Stomach smooth muscle (tissue), 2 donors: Measurements from ENCODE around the gene ARID3C.
A peak's percentile ranks its signal among the peaks of the same experiment; 100 is the strongest.

Source experiments
- H3K27ac ChIP-seq: one replicate; pipeline ENCODE4 v1.7.0; 2013; ENCODE audit warnings: mild to moderate bottlenecking, low read length, inconsistent platforms
- H3K27me3 ChIP-seq, 2 donors: one replicate each; pipeline ENCODE4 v1.7.0; 2013; ENCODE audit warnings: low read length in 2 of 2; ENCODE audit not compliant: insufficient read depth in 2 of 2, control insufficient read depth in 1 of 2
- H3K36me3 ChIP-seq, 2 donors: one replicate each; pipeline ENCODE4 v1.7.0; 2013; ENCODE audit warnings: low read length in 2 of 2; ENCODE audit not compliant: control insufficient read depth in 2 of 2, insufficient read depth in 2 of 2
- H3K4me1 ChIP-seq: one replicate; pipeline ENCODE4 v1.7.0; 2013; ENCODE audit warnings: low read length; ENCODE audit not compliant: control insufficient read depth, insufficient read depth
- H3K4me3 ChIP-seq, 2 donors: one replicate each; pipeline ENCODE4 v1.7.0; 2013; ENCODE audit warnings: low read length in 2 of 2
- H3K9ac ChIP-seq, 2 donors: one replicate each; pipeline ENCODE4 v1.7.0; 2013; ENCODE audit warnings: low read length in 2 of 2, mild to moderate bottlenecking in 1 of 2
- H3K9me3 ChIP-seq, 2 donors: one replicate each; pipeline ENCODE4 v1.7.0; 2013; ENCODE audit warnings: low read length in 2 of 2; ENCODE audit not compliant: control insufficient read depth in 2 of 2
- donor health status: healthy.
- donor health status: Pancreatic carcinoma.

The ARID3C gene

GRCh38 chr9:34584970-34585369 lies 43.9 kb downstream of the ARID3C start:
- peaks cover 14% of the 10 kb centered on the region for H3K4me1 ChIP-seq
- peaks cover 65% of the 10 kb centered on the region in 2 donors for H3K27me3 ChIP-seq
- no peaks in the 10 kb centered on the region for H3K36me3 ChIP-seq
- no peak overlapping the region for H3K9ac ChIP-seq
- no peak overlapping the region for H3K27ac ChIP-seq
- no peak overlapping the region for H3K4me3 ChIP-seq
- no peaks in the 10 kb centered on the region for H3K9me3 ChIP-seq

GRCh38 chr9:34582787-34583186 lies 46.1 kb downstream of the ARID3C start:
- no peaks in the 10 kb centered on the region for H3K36me3 ChIP-seq
- no peak overlapping the region for H3K4me3 ChIP-seq
- no peak overlapping the region for H3K9ac ChIP-seq
- H3K4me1 ChIP-seq, result peaks cover 13% of the 10 kb centered on the region
- peaks cover 65 to 67% of the 10 kb centered on the region in 2 donors for H3K27me3 ChIP-seq
- H3K27ac ChIP-seq, result no peak overlapping the region
- no peaks in the 10 kb centered on the region for H3K9me3 ChIP-seq

- Histone ChIP-seq H3K4me3 (no peak overlapping the region), H3K36me3 (no peaks in the 10 kb centered on the region), H3K9ac (no peak overlapping the region), H3K27ac (no peak overlapping the region), H3K9me3 (no peaks in the 10 kb centered on the region), H3K27me3 (peaks cover 61 to 63% of the 10 kb centered on the region in 2 donors), H3K4me1 (peaks cover 13% of the 10 kb centered on the region)
These were observed 47.5 kb downstream of the ARID3C start for GRCh38 chr9:34581318-34581717.

GRCh38 chr9:34580358-34580757 lies 48.5 kb downstream of the ARID3C start:
- H3K27me3 ChIP-seq, result peaks cover 52 to 61% of the 10 kb centered on the region in 2 donors
- H3K9ac ChIP-seq, result no peak overlapping the region
- no peaks in the 10 kb centered on the region for H3K9me3 ChIP-seq
- no peak overlapping the region for H3K4me3 ChIP-seq
- peaks cover 13% of the 10 kb centered on the region for H3K4me1 ChIP-seq
- H3K36me3 ChIP-seq, result no peaks in the 10 kb centered on the region
- H3K27ac ChIP-seq, result no peak overlapping the region

GRCh38 chr9:34579808-34580163 lies 49.1 kb downstream of the ARID3C start:
- H3K27me3 ChIP-seq, result peaks cover 47 to 56% of the 10 kb centered on the region in 2 donors
- H3K9ac ChIP-seq, result no peak overlapping the region
- H3K9me3 ChIP-seq, result no peaks in the 10 kb centered on the region
- no peaks in the 10 kb centered on the region for H3K36me3 ChIP-seq
- H3K27ac ChIP-seq, result no peak overlapping the region
- H3K4me1 ChIP-seq, result peaks cover 13% of the 10 kb centered on the region
- no peak overlapping the region for H3K4me3 ChIP-seq

- peaks cover 46 to 51% of the 10 kb centered on the region in 2 donors for H3K27me3 ChIP-seq
- no peak overlapping the region for H3K27ac ChIP-seq
- no peaks in the 10 kb centered on the region for H3K36me3 ChIP-seq
- no peaks in the 10 kb centered on the region for H3K9me3 ChIP-seq
- H3K4me3 ChIP-seq, result no peak overlapping the region
- H3K4me1 ChIP-seq, result peaks cover 13% of the 10 kb centered on the region
- H3K9ac ChIP-seq, result no peak overlapping the region
These were observed 49.6 kb downstream of the ARID3C start for GRCh38 chr9:34579104-34579807.

GRCh38 chr9:34578241-34579103 lies 50.4 kb downstream of the ARID3C start:
- peak overlapping the region in 1 of 2 donors; percentile 22 for H3K4me3 ChIP-seq
- H3K27ac ChIP-seq, result no peak overlapping the region
- no peaks in the 10 kb centered on the region for H3K36me3 ChIP-seq
- H3K9ac ChIP-seq, result no peak overlapping the region
- no peaks in the 10 kb centered on the region for H3K9me3 ChIP-seq
- H3K4me1 ChIP-seq, result peaks cover 13% of the 10 kb centered on the region
- peaks cover 43 to 46% of the 10 kb centered on the region in 2 donors for H3K27me3 ChIP-seq

GRCh38 chr9:34577400-34578240 lies 51.2 kb downstream of the ARID3C start:
- no peak overlapping the region for H3K9ac ChIP-seq
- no peaks in the 10 kb centered on the region for H3K36me3 ChIP-seq
- no peaks in the 10 kb centered on the region for H3K9me3 ChIP-seq
- peaks cover 13% of the 10 kb centered on the region for H3K4me1 ChIP-seq
- peak overlapping the region in 1 of 2 donors; percentile 22 for H3K4me3 ChIP-seq
- H3K27me3 ChIP-seq, result peaks cover 42 to 43% of the 10 kb centered on the region in 2 donors
- H3K27ac ChIP-seq, result no peak overlapping the region

GRCh38 chr9:34576597-34577399 lies 52.1 kb downstream of the ARID3C start:
- Histone ChIP-seq H3K9me3 (no peaks in the 10 kb centered on the region), H3K4me3 (no peak overlapping the region), H3K4me1 (peaks cover 16% of the 10 kb centered on the region), H3K27me3 (peaks cover 38 to 43% of the 10 kb centered on the region in 2 donors), H3K9ac (no peak overlapping the region), H3K36me3 (no peaks in the 10 kb centered on the region), H3K27ac (no peak overlapping the region)
